GM21390 (cell line): Measurements from ENCODE around the gene CDA.
A peak's percentile ranks its signal among the peaks of the same experiment; 100 is the strongest.

Source experiments
- ATAC-seq: cut with Tn5 transposase; IDR thresholded peaks from one replicate; pipeline ENCODE4 v1.9.1; 2021; ENCODE audit not compliant: unreplicated experiment

Gene CDA

GRCh38 chr1:20648438-20648837, 59.5 kb downstream of the CDA start:
- ATAC-seq, result no peak

GRCh38 chr1:20648946-20649345, 60.0 kb downstream of the CDA start:
- ATAC-seq, result no peak

- ATAC-seq, result no peak
These were observed 63.4 kb downstream of the CDA start for GRCh38 chr1:20652300-20652699.

GRCh38 chr1:20654104-20654690, 65.3 kb downstream of the CDA start:
- ATAC-seq, result no peak

GRCh38 chr1:20657024-20657423, 68.1 kb downstream of the CDA start:
- no peak for ATAC-seq

GRCh38 chr1:20658166-20658915, 69.4 kb downstream of the CDA start:
- no peak for ATAC-seq

GRCh38 chr1:20660363-20660762, 71.5 kb downstream of the CDA start:
- no peak for ATAC-seq

- no peak for ATAC-seq
These were observed 71.9 kb downstream of the CDA start for GRCh38 chr1:20660847-20661206.

- peak; percentile 96 for ATAC-seq
These were observed 72.6 kb downstream of the CDA start, which contains the start of gene DDOST for GRCh38 chr1:20661207-20662109. Gene DDOST, minus strand, starts transcription at chr1:20661369. Its CDS starts 19 bp downstream, at chr1:20661350.

GRCh38 chr1:20662110-20662475, 73.2 kb downstream of the CDA start:
- ATAC-seq, result no peak

- ATAC-seq, result no peak
These were observed 74.5 kb downstream of the CDA start for GRCh38 chr1:20663365-20663764.

- ATAC-seq, result no peak
These were observed 75.2 kb downstream of the CDA start for GRCh38 chr1:20663969-20664715.

- ATAC-seq, result no peak
These were observed 76.8 kb downstream of the CDA start for GRCh38 chr1:20665726-20666125.

- ATAC-seq, result no peak
These were observed 77.2 kb downstream of the CDA start for GRCh38 chr1:20666146-20666545.

GRCh38 chr1:20666804-20667203, 77.9 kb downstream of the CDA start:
- no peak for ATAC-seq
